Measurements from ENCODE around the gene PXDN.

Gene PXDN

GRCh38 chr2:1676913-1677820 lies 67.1 kb downstream of the PXDN start:
- H3K27ac Mint-ChIP-seq, result no peak overlapping the region
- H3K4me3 Mint-ChIP-seq, result no peak overlapping the region
- DNase-seq, result no peak
- H3K27me3 Mint-ChIP-seq (ENCODE audit: low read depth, poor library complexity), result no peaks in the 10 kb centered on the region
- H3K9me3 Mint-ChIP-seq, result no peaks in the 10 kb centered on the region
- peaks cover 30% of the 10 kb centered on the region for H3K36me3 Mint-ChIP-seq (ENCODE audit: low read depth)
- TF ChIP-seq CTCF (IDR thresholded peaks at IDR 0.05), result no peak
- no peaks in the 10 kb centered on the region for H3K4me1 Mint-ChIP-seq

- no peaks in the 10 kb centered on the region for H3K27me3 Mint-ChIP-seq (ENCODE audit: low read depth, poor library complexity)
- no peak overlapping the region for H3K27ac Mint-ChIP-seq
- no peak overlapping the region for H3K4me3 Mint-ChIP-seq
- H3K4me1 Mint-ChIP-seq, result no peaks in the 10 kb centered on the region
- H3K36me3 Mint-ChIP-seq (ENCODE audit: low read depth), result peaks cover 32% of the 10 kb centered on the region
- TF ChIP-seq CTCF (IDR thresholded peaks at IDR 0.05), result no peak
- no peaks in the 10 kb centered on the region for H3K9me3 Mint-ChIP-seq
- DNase-seq, result no peak
Observed at GRCh38 chr2:1676091-1676912, 68.0 kb downstream of the PXDN start.

- H3K27me3 Mint-ChIP-seq (ENCODE audit: low read depth, poor library complexity), result no peaks in the 10 kb centered on the region
- no peaks in the 10 kb centered on the region for H3K9me3 Mint-ChIP-seq
- H3K4me1 Mint-ChIP-seq, result no peaks in the 10 kb centered on the region
- peak overlapping the region; percentile 21 for H3K27ac Mint-ChIP-seq
- H3K36me3 Mint-ChIP-seq (ENCODE audit: low read depth), result peaks cover 39% of the 10 kb centered on the region
- H3K4me3 Mint-ChIP-seq, result no peak overlapping the region
- no peak for DNase-seq
- no peak for TF ChIP-seq CTCF (IDR thresholded peaks at IDR 0.05)
Observed at GRCh38 chr2:1675633-1676032, 68.7 kb downstream of the PXDN start.

DNA sequence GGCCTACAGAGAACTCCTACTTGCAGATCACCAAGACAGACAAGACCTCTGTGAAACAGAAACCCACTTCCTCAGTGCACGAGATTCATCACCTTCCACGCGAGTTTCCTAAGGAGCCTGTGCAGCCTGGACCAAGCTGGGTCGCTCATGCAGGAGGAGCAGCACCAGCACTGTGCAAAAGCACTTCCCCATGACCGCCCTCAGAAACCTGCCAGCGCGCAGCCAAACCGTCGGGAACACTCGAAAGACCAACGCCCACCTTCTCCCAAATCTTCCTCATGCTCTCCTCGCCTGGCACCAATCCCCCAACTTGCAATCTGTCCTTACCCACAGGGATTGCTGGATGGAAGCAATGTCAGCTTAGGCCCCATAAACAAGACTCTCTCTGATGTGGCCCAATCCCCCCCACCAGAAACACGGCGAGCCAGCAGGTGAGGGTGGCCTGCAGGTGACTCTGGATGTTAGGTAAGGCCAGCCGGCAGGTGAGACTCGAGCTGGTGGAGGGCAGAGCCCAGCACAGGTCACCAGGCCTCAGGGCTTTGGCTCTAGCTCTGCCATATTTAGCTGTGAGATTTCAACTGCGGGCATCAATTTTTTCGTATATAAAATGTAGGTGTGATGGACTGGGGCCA lies 69.4 kb downstream of the PXDN start:
- Mint-ChIP-seq H3K9me3 (no peaks in the 10 kb centered on the region), H3K4me1 (no peaks in the 10 kb centered on the region), H3K27me3 (ENCODE audit: low read depth, poor library complexity) (no peaks in the 10 kb centered on the region), H3K36me3 (ENCODE audit: low read depth) (peaks cover 47% of the 10 kb centered on the region), H3K27ac (peak overlapping the region; percentile 80), H3K4me3 (no peak overlapping the region)
- no peak for TF ChIP-seq CTCF (IDR thresholded peaks at IDR 0.05)
- DNase-seq, result no peak

DNA sequence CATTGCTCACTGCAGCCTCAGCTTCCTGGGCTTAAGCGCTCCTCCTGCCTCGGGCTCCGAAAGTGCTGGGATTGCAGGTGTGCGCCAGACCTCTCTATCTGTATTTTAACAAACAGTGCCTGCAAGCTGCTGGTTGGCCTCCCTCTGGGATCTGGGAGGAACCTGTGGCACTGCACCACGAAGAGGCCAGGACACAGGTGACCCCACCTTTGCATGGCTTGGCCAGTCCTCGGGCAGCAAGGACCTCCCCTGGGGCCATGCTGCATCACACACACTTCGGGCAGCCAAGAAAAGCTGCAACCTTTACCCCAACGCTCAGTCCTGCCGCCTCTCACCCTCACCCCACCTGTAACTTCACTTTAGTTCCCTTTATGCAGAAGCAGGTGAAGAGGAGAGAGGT lies 70.0 kb downstream of the PXDN start:
- Mint-ChIP-seq H3K27me3 (ENCODE audit: low read depth, poor library complexity) (no peaks in the 10 kb centered on the region), H3K9me3 (no peaks in the 10 kb centered on the region), H3K4me3 (no peak overlapping the region), H3K27ac (no peak overlapping the region), H3K4me1 (no peaks in the 10 kb centered on the region), H3K36me3 (ENCODE audit: low read depth) (peaks cover 51% of the 10 kb centered on the region)
- no peak for TF ChIP-seq CTCF (IDR thresholded peaks at IDR 0.05)
- DNase-seq, result no peak
